ENCODE measurements around the gene ZNF513. TPM values are rescaled to one million over a fixed set of nuclear protein-coding genes. Genes with fewer than 3 reads are reported as not detected.
A peak's percentile ranks its signal among the peaks of the same experiment; 100 is the strongest.
"Not testable (repeated sequence)": the region's sequence is repeated elsewhere in the genome, so short reads cannot be mapped to it uniquely, and the experiment has no call there.

Gene ZNF513, protein sequence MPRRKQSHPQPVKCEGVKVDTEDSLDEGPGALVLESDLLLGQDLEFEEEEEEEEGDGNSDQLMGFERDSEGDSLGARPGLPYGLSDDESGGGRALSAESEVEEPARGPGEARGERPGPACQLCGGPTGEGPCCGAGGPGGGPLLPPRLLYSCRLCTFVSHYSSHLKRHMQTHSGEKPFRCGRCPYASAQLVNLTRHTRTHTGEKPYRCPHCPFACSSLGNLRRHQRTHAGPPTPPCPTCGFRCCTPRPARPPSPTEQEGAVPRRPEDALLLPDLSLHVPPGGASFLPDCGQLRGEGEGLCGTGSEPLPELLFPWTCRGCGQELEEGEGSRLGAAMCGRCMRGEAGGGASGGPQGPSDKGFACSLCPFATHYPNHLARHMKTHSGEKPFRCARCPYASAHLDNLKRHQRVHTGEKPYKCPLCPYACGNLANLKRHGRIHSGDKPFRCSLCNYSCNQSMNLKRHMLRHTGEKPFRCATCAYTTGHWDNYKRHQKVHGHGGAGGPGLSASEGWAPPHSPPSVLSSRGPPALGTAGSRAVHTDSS
- total RNA-seq: 17.0 TPM

DNA sequence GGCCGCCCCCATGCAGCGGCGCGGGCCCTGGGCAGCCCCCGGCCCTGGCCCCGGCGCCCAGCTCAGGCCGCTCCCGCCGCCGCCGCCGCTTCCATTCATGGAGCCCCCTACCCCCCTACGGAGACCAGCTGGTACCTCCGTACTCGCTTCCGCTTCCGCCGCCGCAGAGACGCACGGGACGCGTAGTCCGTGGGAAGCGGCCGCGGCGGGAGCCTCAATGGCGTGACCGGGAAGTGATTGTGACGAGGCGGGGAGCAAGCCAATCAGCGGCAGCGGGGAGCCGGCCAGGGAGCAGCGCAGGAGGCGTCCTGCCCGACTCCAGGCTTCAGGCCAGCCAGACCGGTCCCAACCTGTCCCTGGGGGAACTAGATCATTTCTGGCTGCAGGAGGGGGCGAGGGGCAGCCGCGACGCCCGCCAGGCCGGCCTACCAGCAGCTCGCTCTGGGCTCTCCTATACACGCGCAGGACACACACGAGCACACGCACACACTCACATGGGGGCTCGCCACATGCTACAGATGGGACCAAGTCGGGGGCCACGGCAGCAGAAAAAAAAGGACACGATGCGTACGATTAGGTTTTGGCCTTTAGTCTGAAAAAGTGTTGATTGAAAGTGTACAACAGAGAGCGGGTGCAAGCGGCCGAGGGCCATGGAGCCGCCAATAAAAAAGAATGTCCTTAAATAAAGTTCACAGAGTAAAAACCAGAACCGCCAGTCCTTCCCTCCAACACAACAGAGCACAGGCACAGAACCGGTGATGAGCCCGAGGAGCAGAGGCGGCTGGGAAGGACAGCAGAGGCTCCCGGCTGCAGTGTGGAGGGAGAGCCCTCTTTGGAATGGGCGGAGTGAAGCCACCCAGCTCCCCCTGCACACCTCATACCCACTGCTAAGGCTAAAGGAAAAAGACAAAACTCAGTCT, at the start of gene ZNF513:
Gene ZNF513 (minus strand): TSS at position 109 of the 920 bp plus-strand sequence. CDS start 208 bp downstream, outside the sequence.
- ATAC-seq: peak; percentile 97
- peak; percentile 97 for DNase-seq (ENCODE audit: low spot score)
- intact Hi-C loops (cut with DNase I): no loop called here

DNA sequence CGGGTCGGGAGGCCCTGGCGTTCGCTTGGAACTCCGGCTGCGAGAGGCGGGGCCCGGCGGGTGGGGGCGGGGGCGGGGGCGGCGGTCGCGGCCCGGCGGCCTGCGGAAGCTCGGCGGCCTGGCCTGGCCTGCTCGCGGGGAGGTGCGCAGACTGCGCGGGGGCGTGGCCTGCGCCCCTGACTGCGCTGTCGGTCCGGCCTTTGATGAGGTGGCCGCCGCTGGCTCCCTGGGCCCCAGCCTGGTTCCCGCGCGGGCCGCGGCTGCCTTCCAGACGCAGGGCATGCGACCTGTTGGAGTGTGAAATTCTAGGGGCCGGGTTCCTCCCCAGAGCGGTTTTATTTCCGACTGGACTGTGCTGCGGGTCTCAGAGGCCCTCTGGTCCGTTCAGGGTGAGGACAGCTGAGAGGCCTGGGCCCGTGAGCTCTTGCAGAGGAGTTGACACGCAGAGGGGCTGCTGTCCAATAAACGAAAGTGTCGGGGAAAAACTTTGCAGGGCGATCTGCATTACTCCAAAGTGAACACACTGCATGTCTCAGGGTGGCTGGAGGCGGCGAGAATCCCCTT, 48.5 kb upstream of the ZNF513 start:
- DNase-seq (ENCODE audit: low spot score) (peak; percentile 83), ATAC-seq (peak; percentile 84)
- intact Hi-C loops (cut with DNase I): no loop called here

DNA sequence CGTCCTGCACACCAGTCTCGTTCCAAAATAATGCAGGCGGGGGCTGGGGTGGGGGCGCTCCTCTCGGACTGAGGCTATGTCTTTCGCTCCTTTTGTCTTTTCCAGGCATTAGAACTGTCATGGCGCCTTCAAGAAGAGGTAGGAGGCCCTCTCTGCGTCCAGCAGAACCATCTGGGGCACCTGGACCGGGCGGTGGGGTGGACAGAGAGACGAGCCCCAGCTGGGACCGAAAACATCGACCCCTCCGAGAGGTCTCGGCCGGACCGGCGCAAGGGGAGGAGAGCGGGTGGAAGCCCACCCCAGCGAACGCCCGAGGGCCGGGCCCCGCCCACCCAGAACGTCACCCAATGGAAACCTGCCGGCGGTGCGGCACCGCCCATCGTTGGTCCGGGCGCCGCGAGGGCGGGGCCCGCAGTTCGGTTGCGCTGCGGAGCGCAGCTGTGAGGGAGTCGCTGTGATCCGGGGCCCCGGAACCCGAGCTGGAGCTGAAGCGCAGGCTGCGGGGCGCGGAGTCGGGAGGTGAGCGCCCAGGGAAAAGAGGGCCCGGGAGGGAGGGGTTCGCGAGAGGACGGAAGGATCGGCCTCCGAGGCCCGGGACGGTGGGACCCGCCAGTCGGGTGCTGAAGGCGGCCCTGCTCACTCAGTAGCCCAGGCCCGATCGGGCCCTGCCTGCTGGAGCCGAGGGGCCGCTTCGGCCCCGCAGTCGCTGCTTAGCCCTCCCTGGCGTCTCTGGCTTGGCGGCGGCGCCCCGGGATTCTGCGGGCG, 47.9 kb upstream of the ZNF513 start, which contains the start of gene NRBP1:
Gene NRBP1 (plus strand): TSS at position 419 of the 765 bp plus-strand sequence. CDS start 4,643 bp downstream, outside the sequence.
- ATAC-seq: peak; percentile 98

DNA sequence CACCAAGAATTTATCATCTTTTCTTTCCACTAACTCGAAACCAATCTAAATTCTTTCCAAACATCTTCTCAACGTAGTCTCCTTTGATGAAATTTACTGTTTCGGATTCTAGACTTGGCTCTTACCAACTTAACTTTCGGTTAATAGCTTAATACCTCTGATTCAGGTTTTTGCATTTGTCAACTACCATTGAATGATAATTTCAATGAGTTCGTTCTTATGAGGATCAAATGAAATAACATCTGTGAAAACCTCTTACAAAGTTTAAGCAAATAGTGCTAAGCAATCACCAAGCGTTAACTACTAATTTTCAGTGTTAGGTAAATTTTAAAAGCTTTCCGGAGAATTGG, 47.3 kb upstream of the ZNF513 start:
- intact Hi-C loops (cut with DNase I): no loop called here
- ATAC-seq: no peak
- DNase-seq (ENCODE audit: low spot score): no peak

More for the DNA sequence above, 47.9 kb upstream of the ZNF513 start, which contains the start of gene NRBP1:
- intact Hi-C loops (cut with DNase I): no loop called here
- DNase-seq (ENCODE audit: low spot score): peak; percentile 95

- DNase-seq (ENCODE audit: low spot score); intact Hi-C loops (cut with DNase I); ATAC-seq: not testable (repeated sequence)
Measured at GRCh38 chr2:27425039-27425438, 44.5 kb upstream of the ZNF513 start.

- ATAC-seq: no peak
- no peak for DNase-seq (ENCODE audit: low spot score)
Measured at GRCh38 chr2:27422958-27423357, 42.4 kb upstream of the ZNF513 start.

GRCh38 chr2:27421660-27422250, 41.2 kb upstream of the ZNF513 start:
- DNase-seq (ENCODE audit: low spot score) (no peak), ATAC-seq (no peak)
- intact Hi-C loops (cut with DNase I): no loop called here

More at GRCh38 chr2:27422958-27423357, 42.4 kb upstream of the ZNF513 start:
- intact Hi-C loops (cut with DNase I): no loop called here

- ATAC-seq (no peak), DNase-seq (ENCODE audit: low spot score) (no peak)
- intact Hi-C loops (cut with DNase I): no loop called here
Measured at GRCh38 chr2:27420996-27421395, 40.5 kb upstream of the ZNF513 start.

- ATAC-seq: no peak
- intact Hi-C loops (cut with DNase I): no loop called here
- DNase-seq (ENCODE audit: low spot score): no peak
Measured at GRCh38 chr2:27416151-27416550, 35.6 kb upstream of the ZNF513 start.

DNA sequence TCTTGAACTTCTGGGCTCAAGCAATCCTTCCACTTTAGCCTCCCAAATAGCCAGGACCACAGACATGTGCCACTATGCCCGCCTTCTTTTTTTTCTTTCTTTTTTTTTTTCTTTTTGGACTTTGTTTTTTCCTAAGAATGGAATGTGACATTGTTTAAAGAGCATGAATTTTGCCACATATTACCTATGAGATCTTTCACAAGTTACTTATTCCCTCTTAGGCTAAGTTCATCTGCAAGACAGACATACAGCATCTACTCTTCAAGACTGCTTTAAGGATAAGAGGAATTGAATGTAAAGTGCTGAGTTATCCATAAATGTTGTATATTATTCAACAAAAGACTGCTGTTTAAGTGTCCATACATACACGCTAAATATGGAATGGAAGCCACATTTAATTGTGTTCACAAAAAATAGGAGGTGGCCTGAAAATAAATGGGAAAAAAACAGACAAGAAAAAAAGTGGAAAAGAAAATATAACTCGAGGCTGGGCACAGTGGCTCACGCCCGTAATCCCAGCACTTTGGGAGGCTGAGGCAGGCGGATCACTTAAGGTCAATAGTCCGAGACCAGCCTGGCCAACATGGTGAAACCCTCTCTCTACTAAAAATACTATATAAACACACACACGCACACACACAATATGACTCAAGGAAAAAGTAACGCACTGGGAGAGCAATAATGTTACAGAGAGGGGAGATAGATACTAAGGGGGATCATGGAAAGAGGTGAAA, 32.1 kb upstream of the ZNF513 start:
- no peak for ATAC-seq
- DNase-seq (ENCODE audit: low spot score): no peak
- intact Hi-C loops (cut with DNase I): no loop called here

DNA sequence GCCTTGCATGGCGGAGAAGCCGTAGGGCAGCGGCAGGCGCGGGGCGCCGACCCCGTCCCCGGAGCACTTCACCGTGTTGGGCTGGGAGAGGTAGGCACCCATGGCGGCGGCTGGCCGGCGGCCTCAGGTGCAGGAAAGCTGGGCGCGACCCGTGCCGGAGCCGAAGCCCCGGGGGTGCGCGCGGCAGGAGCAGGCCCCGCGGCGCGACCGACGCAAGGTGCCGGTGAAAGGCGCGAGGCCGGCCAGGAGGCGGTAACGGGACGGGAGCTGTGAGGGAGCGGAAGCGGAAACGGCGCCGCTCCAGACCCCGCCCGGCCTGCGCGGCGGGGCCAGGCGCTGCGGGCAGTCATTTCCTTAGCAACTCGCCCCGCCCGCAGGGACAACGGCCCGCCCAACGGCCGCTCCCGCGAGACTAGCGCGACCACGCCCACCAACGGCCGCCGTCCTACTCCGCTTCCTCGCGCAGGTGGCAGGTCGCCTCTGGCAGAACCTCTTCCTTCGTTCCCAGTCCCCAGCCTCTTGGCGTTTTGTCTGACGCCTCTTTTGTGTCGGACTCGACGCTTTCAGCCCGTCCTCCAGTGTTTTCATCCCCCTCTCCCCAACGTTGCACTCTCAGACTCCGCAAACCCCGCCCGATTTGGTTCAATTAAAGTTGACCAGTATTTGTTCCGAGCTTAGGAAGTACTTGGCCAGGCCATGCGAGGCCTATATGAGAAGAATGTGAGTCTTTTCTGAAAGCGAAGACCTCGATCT, 29.0 kb upstream of the ZNF513 start, which contains the start of gene PPM1G:
Gene PPM1G (minus strand): TSS at position 271 of the 753 bp plus-strand sequence. CDS start 169 bp downstream, at position 102.
- intact Hi-C loops (cut with DNase I): no loop called here
- peak; percentile 100 for ATAC-seq
- DNase-seq (ENCODE audit: low spot score): peak; percentile 98

DNA sequence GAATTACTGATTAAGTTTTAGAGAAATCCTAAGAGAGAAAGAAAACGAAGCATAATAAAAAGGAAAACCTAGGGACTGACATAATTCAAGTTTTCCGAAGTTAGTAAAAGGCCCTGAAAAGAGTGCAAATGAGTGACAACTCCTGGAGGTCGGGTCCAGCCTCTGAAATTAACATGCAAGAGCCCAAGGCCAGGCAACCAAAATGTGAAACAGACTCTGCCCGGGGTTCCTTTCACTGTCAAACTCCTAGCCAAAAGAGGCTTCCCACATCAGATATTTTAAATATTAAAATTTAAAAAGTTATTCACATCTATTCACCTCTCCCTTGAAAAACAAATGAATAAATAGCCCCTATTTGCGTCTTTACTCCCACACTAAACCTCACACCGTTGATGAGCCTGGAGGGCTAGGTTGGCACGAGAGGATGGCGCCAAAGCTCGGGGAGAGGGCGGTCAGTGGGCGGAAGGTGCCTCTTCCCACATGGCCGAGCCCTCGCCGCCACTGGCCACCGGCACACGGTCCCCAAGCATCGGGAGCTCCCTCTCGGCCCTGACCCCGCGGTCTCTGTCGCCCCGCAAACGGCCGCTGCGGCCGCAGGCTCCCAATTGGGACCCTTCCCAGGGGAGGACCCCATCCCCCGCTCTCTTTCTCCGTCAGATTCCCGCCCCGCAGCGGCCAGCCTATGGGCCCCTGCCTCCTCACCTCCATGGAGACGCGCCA, 28.2 kb upstream of the ZNF513 start:
- peak; percentile 7 for ATAC-seq

DNA sequence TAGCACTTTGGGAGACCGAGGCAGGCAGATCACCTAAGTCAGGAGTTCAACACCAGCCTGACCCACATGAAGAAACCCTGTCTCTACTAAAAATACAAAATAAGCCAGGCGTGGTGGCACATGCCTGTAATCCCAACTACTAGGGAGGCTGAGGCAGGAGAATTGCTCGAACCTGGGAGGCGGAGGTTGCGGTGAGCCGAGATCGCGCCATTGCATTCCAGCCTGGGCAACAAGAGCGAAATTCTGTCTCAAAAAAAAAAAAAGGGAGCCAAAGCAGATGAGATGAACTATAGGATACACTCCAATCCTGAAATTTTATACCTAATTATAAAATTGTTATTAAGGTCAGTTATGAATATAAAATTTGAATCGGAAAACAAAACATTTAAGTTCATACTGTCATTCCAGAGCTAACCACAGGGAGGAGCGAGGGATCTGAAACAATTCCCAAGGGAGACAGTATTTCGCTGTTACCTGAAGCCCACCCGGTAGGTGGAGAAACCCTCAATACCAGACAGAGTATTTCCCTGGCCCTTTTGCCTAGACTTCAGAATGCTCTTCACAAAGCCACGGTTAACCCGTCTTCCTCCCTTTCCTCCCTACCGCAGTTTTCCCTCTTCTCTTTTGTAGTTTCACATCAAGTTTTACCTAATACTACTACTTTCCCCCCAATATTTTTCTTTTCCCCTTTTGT, 27.4 kb upstream of the ZNF513 start:
- intact Hi-C loops (cut with DNase I): no loop called here
- ATAC-seq (no peak), DNase-seq (ENCODE audit: low spot score) (no peak)

More for the DNA sequence above, 28.2 kb upstream of the ZNF513 start:
- intact Hi-C loops (cut with DNase I): no loop called here
- DNase-seq (ENCODE audit: low spot score): peak; percentile 68

DNA sequence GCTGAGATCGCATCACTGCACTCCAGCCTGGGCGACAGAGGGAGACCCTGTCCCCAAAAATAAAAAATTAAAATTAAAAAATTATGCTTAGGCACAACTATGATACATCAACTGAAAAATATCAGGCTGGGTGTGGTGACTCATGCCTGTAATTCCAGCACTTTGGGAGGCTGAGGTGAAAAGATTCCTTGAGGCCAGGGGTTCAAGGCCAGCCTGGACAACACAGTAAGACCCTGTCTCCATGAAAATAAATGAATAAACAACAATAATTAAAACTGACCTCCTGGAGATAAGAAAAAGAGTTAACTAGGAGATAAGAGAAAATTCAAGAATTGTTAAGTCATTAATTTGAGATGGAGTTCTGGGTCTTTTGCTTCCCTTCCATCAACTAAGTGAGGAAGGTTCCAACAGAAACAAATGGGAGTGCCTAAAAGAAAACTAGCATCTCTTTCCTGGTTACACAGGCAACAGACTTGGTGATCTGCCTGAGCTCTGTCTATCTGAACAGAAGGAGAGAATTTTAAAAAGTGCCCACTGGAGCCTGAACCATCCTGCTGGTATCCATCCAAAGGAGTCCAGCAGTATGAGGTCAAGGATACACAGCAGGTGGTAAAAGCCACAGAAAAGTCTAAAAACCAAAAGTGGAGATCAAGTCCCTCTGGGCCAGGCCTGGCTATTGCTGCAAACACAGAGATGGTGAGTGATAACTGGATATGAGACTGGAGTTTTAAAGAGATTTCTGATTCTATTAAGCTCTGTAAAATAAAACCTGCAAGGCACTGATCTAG, 20.0 kb upstream of the ZNF513 start:
- ATAC-seq (no peak), DNase-seq (ENCODE audit: low spot score) (no peak)
- intact Hi-C loops (cut with DNase I): no loop called here

GRCh38 chr2:27398962-27399361, 18.4 kb upstream of the ZNF513 start:
- ATAC-seq (no peak), DNase-seq (ENCODE audit: low spot score) (no peak)
- intact Hi-C loops (cut with DNase I): no loop called here
